GM21619 (cell line): Measurements from ENCODE around the gene ATXN2L.
"Not testable (repeated sequence)": the region's sequence is repeated elsewhere in the genome, so short reads cannot be mapped to it uniquely, and the experiment has no call there.

Experiments
- ATAC-seq: cut with Tn5 transposase; IDR thresholded peaks from one replicate; pipeline ENCODE4 v1.9.1; 2021; ENCODE audit not compliant: unreplicated experiment

The ATXN2L gene

GRCh38 chr16:28869201-28869600, 46.4 kb downstream of the ATXN2L start:
- no peak for ATAC-seq

GRCh38 chr16:28872952-28873351, 50.2 kb downstream of the ATXN2L start:
- no peak for ATAC-seq

DNA sequence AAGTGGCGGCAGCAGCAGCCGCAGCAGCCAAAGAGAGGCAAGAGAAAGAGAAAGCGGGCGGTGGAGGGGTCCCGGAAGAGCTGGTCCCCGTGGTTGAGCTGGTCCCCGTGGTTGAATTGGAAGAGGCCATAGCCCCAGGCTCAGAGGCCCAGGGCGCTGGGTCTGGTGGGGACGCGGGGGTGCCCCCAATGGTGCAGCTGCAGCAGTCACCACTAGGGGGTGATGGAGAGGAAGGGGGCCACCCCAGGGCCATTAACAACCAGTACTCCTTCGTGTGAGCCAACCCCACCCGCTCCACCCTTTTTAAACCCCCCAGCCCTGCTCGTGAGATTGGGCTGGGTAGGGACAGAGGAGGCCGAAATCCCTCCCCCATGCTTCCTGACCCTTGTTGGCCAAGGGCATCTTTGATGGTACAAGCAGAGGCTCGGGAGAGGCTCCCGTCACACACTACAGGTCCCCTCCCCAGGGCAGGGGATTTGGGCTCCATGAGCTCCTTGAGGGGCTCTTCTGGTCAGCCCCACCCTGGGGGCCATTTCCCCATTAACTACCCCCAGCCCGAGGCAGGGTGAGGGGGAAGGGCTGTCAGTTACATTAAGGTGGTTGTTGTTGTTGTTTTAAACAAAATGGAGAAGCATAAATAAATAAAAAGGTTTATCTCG, 50.9 kb downstream of the ATXN2L start:
- no peak for ATAC-seq

DNA sequence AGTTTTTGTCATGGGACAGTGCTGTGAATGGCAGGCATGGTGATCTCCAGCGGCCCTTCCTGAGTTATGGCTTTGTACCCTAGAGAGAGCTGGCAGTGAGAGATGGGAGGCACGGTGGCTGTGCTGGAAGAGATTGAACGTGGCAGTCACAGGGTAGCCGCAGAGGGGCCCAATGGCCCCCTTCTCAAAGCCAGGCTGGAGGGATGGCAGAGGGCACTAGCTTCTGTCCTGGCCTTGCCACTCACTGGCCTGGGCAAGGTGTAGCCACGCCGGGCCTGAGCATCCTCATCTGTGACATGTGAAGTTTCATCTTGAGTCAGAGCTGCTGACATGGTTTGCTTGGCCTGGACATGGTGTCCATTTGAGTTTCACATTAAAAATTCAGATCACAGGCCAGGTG, 51.6 kb downstream of the ATXN2L start:
- no peak for ATAC-seq

DNA sequence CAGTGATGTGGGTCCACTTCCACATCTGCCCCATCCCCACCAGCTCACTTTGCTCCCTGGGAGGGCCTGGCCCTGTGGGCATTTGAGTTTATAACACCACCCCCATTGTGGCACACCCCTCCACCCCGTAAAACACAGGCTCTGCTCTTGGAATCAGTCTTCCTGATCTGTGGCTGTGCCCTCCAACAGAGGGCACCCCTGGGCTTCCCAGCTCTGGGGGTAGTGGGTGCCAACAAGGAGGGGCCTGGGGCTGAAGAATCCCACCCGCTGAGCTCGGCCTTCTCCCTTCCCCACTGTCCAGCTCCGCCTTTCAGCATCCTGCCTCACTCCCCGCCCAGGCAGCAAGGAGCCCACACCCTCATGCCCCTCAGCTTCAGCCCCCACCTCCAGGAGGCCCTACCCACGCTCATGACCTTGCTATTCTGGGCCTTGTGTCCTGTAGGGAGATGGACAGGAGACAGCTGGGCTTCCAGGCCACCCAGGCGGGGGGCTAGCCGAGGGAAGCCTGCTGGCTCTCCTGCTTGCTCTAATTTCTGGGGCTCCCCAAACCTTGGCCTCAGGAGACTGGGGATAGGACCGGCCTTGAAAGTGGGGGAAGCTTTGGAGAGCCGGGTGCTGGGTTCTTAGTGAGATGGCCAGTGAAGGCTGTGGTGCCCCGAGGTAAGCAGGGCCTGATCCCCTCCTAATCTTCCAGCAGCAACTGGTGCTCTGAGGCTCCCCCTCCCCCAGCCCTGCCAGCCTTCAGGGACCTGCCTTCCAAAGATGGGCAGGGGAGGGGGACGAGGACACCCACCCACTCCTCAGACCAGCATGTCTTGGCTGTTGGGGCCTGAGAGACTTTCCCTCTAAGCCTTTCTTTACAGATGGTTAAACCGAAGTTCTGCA, 52.6 kb downstream of the ATXN2L start:
- ATAC-seq = no peak

GRCh38 chr16:28876019-28876659, 53.3 kb downstream of the ATXN2L start:
- ATAC-seq = no peak

DNA sequence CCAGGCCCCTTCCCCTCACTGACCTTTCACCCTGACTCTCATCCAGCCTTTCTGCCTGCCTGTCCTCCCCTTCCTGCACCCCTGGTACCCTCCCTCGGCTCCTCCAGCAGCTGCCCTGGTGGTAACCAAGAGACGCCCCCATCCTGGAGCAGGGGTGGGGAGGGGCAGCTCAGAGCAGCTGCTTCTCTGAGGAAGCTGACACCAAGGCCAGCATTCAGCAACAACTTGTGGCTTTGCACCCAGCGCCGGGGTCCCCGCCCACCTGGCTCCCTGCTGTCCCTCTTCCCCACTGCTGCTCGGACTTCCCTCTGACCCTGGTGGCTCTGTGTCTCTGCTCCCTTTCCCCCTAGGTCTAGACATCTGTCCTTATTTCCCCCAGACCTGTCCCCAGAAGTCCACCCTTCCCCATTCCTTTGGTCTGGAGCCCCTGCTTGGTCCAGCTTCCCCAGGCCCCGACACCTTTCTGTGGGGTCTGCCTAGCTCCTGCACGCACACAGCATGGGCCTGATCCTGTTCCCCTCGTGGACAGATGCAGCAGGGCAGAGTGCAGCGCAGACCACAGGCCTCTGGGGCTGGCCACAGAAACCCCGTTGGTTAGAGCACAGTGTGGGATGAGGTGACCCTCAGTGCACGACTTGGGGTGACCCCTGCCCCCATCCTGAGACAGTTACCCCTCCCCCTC, 54.3 kb downstream of the ATXN2L start:
- ATAC-seq = no peak

DNA sequence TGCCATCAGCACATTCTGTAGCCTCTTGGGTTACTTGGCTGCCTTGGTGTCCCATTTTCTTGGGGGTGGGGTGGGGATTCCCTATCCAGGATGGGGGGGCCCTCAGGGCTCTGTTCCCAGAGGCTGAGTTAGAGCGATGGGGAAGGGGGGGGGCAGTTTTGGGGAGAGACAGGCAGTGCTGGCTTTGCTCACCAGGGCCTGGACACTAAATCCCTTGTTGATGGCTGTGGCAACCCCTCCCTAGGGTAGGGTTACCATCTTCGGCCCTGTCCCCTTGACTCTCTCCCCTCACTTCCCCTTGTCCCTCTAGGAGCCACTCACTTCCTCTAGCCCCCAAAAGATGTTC, 54.8 kb downstream of the ATXN2L start:
- ATAC-seq = no peak

- ATAC-seq = no peak
Measured at GRCh38 chr16:28878083-28878926, 55.5 kb downstream of the ATXN2L start, which contains the start of gene ATP2A1. Gene ATP2A1, plus strand, starts transcription at chr16:28878488. Its CDS starts 184 bp downstream, at chr16:28878672.

- ATAC-seq = no peak
Measured at GRCh38 chr16:28879261-28879840, 56.6 kb downstream of the ATXN2L start.

- ATAC-seq = peak; percentile 89
Measured at GRCh38 chr16:28879841-28880588, 57.2 kb downstream of the ATXN2L start.

DNA sequence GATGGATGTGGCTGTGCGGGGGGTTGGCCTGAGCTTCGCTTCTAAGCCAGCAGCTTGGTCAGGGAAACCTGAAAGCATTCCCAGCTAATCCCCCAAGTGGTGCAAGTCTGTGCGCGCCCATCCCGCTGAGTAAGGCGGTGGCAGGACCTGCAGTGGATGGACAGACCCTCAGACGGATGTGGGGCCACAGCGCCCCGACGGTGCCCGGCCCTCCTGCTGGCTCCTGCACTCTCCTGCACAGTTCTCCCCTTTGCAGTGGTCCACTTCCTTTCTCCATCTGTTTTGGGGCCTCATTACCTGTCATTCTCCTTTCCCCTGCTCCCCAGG, 57.8 kb downstream of the ATXN2L start:
- no peak for ATAC-seq

GRCh38 chr16:28880955-28881354, 58.2 kb downstream of the ATXN2L start:
- ATAC-seq = no peak

GRCh38 chr16:28881565-28881964, 58.8 kb downstream of the ATXN2L start:
- ATAC-seq = not testable (repeated sequence)

DNA sequence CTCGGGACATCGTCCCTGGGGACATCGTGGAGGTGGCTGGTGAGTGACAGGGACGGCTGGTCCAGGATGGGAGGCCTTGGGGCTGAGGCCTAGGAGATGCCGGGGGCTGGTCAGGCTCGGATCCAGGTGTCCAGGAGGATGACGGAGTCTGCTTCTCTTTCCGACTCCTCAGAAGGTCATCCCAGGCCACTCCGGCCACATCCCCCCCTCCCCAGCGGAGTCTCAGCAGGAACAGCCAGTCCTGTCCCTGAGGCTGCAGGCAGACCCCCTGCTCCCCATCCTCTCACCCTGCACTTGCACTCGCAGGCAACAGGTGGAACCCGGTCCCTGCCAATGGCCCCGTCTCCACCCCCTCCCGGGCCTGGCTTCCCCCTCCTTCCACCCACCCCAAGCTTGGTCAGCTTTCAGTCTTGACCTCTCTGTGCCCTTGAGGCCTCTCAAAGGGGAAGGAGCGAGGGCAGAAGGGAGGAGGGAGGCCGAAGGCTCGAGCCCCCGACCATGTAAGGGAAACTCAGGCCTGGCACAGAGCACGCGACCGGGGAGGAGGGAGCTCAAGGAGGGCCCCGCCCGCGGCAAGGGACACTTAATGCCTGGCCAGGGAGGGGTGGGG, 59.9 kb downstream of the ATXN2L start:
- ATAC-seq = no peak

GRCh38 chr16:28883221-28883996, 60.6 kb downstream of the ATXN2L start:
- ATAC-seq = no peak

DNA sequence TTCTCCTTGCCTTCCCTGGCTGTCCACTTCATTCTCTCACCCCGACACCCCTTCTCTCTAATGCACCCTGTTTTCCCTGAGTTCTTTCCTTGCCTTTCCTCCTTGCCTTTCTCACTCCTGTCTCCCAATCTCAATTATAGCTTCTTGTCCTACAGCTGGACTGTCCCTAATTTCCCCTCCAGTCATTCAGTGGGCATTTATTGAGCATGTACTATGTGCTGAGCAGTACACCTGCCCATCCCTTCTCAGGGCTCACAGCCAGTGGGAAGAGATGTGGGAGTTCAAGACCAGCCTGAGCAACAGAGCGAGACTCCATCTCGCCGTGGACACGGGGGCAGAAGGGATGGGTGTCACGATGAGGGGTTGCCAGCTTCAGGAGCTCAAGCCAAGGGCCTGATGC, 61.2 kb downstream of the ATXN2L start:
- ATAC-seq = no peak
